GM19395 (cell line): ENCODE measurements around the gene KCNIP3.
"Not testable (repeated sequence)": the region's sequence is repeated elsewhere in the genome, so short reads cannot be mapped to it uniquely, and the experiment has no call there.

Experiments
- ATAC-seq: cut with Tn5 transposase; IDR thresholded peaks from one replicate; pipeline ENCODE4 v1.9.1; 2021; ENCODE audit warnings: mild to moderate bottlenecking, moderate library complexity; ENCODE audit not compliant: unreplicated experiment

The KCNIP3 gene

DNA sequence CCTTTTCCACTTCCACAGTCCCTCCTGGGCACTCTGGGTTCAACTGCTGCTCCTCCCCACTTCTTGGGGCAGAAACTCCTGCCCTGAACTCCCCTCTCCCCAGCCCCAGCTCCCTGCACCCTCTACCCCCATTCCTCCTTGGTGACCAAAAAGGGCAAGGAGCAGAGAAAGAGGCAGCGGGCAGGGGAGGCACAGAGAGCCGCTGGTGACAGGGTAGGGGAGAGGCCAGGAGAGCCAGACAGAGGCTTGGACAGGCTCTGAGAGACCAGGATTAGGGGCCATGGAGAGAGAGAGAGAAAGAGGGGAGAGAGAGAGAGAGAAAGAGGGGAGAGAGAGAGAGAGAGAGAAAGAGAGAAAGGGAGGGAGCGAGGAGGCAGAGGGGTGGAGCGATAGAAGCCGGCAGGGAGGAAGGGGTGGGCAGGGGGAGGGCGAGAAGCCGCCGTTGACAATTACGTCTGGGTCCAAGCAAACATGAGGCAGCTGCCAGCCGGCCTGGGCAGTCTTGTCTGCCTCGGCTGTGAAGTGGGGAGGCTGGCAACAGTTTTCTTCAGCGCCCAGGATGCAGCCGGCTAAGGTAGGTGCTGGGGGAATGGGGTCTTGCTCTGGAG, at the start of gene KCNIP3:
KCNIP3 (plus strand) TSS at position 468 of the 608 bp plus-strand sequence; CDS start at position 560, 92 bp downstream.
- ATAC-seq, result no peak

DNA sequence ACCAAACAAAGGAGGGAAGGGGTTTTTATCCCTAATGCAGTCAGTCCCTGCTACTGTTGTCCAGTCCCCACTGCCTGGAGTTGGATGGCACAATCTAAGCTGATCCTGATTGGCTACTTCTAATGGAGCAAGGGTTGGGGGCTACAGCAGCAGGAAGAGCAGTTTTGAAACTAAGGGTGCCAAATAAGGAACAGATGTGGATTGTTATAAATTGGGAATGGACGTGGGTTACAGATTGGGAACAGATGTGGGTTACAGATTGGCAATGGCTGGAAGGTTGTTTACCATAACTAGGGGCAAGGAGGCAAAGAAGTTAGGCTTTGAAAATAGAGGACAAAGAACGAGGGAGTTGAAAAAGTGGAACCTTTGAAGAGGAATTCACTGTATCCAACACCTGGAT, 38.9 kb upstream of the KCNIP3 start:
- ATAC-seq, result no peak

DNA sequence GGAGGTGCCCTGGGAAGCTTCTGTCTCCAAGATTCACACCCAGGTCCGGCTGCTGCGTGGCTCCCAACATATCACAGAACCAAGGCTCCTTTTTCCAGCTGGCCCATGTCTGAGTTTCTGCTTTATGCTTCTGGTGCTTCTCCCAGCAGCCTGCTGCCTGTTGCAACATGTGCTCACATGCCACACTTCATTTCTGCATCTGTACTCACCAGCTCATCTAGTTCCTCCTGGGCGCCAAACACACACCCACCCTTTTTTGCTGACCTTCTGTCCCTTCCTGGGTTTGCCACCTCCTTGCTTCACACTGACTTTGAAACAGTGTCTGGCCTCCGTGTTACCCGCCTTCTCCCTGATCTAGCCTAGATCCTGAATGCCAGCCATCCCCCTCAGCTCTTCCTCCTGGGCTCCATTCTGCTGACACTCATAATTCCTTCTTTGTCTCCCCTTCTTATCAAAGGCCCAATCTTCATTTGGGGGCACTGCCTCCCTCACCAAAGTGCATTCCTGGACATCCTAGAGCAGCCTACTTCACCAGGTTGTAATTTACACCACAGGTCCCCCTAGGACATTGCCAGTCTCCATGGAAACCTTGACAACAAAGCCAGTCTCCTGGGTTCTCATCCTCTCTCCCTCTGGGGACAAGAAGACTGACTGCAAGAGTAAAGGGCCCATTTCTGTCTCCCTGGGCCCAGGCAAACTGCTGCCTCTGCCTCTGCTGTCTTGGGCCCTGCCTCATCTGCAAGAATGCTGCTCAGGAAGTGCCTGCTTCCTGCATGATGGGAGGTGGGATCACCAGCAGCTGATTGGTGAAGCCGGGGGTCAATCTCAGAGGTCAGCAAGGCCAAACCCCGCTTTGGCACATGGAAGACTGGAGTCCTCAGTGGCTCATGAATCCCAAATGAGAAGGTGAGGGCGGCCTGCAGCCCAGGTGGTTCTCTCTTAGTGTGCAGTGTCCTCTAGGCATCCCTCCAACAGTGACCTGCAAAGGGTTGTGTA, 36.8 kb upstream of the KCNIP3 start:
- no peak for ATAC-seq

DNA sequence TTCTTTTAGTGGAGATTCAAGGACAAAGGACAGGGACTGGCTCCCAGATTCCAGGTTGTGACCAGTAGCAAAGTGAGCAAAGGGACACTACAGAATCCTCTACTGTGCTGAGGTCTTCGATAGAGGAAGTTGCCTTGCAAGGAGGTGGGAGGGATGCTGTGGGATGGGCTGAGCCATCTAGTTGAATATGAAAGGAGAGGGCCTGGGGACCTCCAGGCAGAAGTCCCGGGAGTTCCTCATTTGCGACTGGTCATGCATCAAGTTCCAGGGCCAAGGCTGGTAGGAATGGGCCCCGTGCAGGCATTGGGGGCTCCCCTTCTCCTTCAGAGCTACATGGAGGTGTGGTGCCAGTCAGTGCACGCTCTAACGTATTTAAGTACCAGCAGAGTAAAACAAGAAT, 35.5 kb upstream of the KCNIP3 start:
- no peak for ATAC-seq

DNA sequence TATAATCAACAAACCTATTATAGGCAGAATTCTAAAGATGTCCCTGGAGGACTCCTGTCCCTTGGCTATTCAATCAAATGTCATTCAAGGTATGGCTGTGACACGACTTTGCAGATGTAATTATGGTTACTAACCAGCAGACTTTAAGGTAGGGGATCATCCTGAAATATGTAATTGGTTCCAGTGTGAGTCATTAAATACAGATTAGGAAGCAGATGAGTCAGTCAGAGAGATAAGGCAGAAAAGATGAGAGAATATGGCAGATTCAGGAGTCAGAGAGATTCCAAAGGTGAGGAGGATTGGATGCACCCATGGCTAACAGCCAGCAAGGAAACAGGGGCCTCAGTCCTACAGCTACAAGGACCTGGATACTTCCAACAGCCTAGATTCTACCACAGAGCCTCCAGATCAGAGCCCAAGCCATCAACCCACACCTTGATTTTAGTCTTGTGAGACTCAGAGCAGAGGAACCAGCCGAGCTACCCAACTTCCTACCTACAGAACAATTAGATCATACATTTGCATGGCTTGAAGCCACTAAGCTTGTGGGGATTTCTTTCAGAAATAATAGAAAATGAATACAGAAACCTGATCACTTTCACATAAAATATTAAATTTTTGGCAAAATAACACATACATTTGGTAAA, 34.1 kb upstream of the KCNIP3 start:
- no peak for ATAC-seq

DNA sequence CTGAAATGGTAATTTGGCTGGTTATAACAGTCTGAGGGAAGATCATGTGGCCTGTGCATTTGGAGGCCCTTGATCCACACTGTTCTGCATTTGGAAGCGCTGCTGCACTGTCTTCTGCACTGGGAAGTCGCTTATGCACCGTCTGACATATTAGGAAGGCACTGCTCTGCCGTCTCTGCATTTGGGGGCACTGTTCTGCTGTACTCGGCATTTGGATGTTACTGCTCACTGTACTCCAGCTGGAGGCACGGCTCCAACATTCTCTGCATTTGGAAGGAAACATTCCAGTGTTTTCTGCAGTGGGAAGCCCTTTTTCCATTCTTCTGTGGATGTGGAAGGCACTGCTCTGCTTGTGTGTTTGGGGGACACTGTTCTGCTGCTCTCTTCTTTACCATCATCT, 32.5 kb upstream of the KCNIP3 start:
- no peak for ATAC-seq

DNA sequence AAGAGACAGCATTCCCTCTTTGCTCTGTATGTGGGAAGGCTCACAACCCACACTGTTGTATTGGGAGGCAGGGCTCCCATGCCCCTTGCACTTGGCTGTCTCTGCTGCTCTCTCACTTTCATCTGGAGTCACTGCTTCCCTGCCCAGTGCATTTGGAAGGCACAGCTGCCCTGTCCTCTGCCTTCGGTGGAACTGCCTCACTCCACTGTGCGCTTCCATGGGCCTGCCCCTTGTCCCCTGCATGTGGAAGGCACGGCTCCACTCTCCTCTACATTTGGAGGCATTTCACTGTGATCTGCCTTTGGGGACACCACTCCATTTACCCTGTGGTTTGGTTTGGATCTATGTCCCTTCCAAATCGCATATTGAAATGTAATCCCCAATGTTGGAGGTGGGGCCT, 32.0 kb upstream of the KCNIP3 start:
- no peak for ATAC-seq

DNA sequence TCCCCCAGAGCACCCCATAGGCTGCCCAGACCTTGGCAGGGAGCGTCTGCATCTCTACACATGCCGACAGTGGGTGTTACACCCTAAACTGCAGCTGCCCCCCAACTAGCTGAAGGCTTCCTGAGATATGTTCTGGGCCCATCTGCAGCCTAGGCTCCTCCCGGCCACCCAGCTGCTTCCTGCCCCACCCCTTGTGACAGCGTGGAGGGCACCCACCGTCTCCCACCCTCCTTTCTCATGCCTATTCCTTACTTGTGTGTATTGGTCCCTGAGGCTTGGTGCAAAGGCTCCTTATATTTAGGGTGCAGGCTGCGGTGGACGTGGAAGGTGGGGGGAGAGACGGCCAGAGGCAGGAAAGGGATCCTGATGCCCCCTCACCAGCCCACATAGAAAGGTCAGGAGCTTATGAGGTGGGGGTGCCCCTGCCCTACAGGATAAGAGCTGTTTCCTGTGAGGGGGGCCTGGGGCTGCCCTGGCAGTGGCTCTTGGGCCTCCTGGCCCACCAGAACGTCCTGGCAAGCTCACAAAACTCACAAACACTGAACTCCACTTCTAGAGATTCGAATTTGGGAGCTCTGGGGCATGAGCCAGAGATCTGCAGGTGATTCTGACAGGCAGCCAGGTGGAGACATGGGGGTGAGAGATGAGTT, 30.2 kb upstream of the KCNIP3 start:
- ATAC-seq, result no peak

DNA sequence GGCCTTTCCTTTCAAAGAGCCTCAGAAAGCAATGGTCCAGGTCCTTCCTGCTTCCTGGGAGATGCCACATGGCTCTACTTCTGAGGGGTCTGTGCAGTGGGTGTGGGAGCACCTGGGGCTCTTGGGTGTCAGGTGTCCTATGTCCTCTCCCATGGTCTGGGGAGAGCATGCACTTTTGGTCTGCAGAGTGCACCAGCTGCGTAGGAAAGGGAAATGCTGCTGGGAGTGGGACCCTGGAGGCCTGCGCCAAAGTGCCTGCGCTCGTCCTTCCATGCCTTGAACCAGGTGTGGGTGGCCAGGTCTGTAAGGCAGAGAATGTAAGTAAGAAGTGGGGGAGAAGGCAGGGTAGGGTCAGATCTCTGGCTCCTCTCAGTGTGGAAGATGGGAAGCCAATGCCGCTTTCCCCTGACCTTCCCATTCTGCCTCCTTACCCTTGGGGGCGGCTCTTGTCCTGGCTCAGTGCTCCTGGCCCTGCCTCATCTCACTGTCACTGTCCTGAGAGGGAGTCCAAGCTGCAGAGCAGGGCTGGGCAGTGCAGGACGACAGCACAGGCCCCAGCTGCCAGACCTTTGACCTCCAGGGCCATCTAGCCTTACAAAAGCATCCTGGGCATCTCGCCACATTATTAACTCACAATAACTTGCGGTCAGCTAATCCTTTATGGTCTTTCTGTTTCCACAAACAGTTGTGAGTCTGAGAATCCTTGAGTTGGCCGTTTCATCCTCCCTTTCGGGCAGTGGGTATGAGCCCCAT, 29.5 kb upstream of the KCNIP3 start:
- no peak for ATAC-seq

DNA sequence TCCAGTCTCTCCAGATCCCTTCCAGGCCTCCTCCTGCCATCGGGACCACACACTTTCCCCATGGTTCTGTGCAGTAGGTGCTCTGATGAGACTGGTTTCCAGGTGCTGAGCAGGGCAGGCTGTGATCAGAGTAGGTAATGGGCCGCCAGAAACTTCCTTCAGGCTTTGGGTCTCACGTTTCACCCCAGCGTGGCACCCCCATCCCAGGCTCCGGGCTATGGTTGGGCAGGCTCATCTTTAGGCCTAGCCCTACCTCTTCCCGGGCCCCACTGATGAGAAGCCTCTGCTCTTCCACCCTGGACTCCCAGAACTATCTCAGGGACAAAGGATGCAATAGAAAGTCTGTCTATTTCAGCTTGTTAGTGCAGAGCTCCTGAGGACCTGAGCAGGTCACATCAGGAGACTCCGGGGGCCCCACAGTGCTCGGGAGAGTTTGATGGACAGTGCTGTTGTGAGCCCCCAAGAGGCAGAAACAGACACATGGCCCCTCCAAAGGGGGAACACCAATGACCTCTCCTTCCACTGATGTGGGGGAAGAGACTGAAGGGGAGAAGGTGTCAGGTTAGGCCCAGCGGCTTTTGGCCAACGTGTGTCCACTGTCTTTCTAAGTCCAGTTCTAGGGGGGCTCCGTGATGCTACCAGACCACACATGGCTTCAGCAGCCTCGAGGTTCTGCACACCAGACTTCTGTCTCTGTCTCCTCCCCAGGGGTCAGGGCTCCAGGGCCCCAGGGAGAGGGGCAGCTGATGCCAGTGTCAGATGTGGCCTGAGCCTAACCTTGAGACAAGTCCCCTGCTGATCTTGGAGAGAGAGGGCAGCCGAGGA, 28.7 kb upstream of the KCNIP3 start:
- ATAC-seq, result no peak

DNA sequence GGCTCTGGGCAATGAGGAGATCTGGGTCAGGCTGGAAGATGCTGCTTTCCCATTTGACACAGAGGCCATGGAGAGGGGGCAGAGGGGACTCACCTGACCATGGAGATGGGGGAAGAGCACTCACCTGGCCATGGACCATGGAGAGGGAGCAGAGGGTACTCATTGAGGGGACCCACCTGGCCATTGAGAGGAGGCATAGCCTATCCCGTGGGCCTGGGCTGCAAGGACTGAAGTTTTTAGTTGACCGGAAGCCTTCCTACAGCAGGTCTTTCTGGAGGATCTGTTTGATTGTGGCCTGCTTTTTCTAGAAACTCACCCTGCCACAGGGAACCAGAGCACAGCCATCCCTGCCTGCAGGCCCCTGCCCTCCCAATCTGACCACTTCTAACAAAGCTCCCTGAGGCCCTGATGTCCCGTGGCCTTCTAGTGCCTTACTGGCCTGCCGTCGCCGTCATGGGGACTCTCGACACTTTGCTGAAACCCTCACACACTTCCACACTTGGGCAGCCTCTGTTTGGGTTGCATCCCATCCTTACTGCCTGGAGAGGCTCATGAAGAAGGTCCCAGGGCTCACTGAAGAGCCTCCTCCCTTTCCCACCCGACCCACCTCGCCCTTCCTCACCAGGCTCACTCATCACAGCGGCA, 28.0 kb upstream of the KCNIP3 start:
- no peak for ATAC-seq

DNA sequence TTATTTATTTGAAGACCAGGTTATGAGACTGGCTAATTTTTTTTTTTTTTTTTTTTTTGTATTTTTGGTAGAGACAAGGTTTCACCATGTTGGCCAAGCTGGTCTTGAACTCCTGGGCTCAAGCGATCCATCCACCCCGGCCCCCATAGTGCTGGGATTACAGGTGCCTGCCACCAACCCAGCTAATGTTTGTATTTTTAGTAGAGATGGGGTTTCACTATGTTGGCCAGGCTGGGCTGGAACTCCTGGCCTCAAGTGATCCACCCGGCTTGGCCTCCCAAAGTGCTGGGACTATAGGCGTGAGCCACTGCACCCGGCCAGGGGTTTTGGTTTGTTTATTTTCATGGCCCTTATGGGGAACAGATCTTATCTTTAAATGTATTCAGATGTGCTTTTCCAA, 27.4 kb upstream of the KCNIP3 start:
- not testable (repeated sequence) for ATAC-seq

DNA sequence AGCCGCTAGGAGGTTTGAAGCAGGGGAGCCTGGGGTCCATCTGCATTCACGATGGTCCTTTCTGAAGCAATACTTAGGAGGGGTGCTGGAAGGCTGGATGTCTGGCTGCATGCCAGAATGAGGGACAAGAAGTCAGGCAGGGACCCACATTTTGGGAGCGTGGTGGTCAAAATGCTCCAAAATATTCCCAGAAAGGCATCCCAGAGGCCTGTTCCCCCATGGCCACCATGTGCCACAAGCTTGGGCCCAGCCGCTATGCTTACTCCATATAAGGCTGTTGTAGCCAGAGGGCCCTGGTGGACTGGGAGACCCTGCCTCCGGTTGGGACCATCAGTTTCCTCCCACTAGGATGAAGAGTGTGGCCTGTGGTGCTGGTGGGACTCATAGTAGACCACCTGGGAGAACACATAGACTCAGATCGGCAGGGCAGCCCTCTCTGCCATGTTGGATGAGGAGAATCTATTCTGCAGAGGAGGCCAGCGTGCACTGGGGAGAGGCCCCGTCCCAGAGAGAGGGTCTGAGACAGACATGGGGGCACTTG, 26.5 kb upstream of the KCNIP3 start:
- no peak for ATAC-seq

DNA sequence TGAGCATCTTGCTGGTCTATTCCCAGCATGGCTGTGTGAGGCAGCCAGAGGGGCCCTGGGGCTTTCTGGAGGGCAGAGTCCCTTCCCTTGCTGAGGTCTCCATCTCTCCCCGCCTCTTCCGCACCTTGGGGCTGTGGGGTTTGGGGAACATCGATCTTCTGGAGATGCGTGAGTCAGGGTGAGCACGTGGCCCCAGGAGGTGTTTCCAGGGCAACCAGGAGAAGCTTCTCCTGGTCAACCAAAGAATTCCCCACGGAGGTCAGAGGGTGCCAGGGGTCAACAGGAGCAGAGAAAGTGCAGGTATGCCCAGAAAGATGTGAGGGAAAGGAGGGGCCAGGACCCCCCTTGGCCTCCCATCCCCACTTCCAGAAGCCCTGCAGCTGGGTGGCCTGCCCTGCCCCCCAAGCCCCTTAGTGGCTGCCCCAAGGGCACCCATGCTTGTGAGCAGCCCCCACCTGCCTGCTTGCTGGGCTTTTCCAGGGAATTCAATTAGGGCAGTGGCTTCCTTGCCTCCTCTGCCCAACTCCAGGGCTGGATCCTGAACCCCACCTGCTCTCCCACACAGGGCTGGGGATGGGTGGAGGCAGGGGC, 25.7 kb upstream of the KCNIP3 start:
- no peak for ATAC-seq

DNA sequence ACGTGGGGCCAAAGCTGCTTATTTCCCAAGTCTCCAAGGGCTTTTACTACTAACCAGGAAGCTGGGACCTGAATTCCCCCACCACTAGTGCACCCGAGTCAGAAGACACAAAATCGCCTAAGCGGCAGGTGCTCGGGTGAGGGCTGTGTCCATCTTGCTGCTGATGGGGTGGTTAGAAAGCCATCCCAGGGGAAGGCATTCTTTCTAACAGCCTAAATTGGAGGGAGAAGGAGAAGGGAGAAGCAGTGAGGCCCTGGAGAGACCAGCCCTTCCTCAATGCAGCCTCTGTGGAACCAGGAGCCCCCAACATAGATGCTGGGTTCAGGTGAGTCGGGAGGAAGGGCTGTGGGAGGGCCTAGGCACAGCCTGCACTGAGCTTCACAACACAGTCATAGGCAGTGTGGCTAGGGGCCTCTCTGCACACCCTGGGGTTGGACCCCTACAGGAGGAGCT, 24.8 kb upstream of the KCNIP3 start:
- ATAC-seq, result no peak

DNA sequence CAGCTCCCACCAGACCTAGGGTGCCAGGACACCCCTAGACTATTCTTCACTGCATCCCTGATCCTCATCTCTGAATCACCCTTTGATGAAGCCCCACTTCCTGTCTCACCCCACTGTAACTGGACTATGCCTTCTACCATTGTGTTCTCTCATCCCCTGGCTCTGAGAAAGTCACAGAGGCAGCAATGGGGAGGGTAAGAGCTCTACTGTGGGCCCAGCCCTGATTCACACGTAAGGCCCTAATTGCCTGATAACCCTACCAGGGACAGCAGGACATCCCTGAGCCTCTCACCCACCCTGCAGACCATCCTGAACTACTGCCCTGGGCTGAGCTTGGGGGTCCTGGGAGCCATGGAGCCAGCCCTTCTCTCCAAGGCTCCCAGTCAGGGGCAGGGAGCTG, 24.4 kb upstream of the KCNIP3 start:
- ATAC-seq, result no peak

DNA sequence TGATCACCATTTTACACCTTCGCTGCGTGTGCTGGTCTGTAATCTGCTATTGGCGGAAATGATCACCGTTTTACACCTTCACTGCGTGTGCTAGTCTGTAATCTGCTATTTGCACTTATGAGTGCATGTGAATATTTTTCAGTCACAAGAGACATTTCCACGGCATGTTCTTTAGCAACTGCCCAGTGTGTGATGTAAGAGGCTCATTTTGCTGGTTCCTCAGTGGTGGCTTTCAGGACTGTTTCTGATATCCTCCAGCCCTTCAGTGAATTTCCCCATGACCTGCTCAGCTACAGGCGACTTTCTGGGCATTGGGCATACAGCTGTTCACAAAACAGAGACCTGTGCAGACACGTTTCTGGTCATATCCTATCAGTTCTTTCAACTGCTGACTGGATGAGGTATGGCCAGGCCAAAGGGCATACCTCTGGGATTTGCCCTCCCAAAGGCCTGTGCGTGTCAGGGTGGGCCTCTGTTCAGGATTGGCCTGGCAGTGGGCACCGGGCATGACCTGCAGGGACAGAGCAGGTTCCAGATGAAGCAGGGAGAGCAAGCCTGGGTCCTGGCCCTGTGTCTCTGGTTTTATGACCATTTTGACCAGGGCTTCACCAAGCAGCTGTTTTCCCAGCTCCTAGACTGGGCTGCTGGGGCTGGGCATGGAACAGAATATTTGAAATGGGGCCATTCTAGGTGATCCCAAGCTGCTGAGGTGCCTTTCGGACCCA, 23.4 kb upstream of the KCNIP3 start:
- ATAC-seq, result no peak
